ENCODE results near the gene CLTB. TPM values are rescaled to one million over a fixed set of nuclear protein-coding genes. Genes with fewer than 3 reads are reported as not detected.
A peak's percentile ranks its signal among the peaks of the same experiment; 100 is the strongest.

Gene CLTB
- total and polyA plus RNA-seq, 2 of the 13 experiments (the other 11 are each of a cell fraction or from before 2014, with no cell fraction given): 23.3 to 33.8 TPM

DNA sequence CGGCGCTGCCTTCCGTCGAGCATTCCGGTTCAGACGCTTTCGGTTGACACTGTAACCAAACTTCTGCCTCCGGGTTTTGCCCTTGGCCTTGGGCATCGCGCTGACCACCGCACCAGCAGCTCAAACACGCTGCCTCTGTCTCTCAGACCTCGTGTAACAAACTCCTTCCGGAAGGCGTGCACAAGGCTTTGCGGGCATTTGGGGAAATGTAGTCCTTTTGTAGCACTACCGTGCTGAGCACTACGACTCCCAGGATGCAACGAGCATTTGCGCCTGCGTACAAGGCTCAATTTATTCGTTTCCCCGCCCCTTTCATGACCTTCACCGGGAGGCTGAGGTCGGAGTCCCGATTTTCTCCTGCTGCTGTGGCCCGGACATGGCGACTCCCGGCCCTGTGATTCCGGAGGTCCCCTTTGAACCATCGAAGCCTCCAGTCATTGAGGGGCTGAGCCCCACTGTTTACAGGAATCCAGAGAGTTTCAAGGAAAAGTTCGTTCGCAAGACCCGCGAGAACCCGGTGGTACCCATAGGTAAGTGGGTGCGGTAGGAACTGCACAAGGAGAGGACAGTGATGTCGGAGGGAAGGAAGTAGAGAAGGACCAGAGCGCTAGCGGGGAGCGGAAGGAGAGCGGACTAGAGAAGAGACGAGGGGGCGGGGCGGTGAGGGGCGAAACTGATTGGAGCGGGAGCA lies 27.8 kb downstream of the CLTB start, which contains the start of the genes HIGD2A and NOP16 (continued):
- TF ChIP-seq ZBED4 (CRISPR knock-in tag; IDR thresholded peaks at IDR 0.05; ENCODE audit: borderline replicate concordance): no peak
- TF ChIP-seq ZNF484 (CRISPR knock-in tag; IDR thresholded peaks at IDR 0.05; ENCODE audit: borderline replicate concordance, low read depth): no peak
- TF ChIP-seq, protein P1, sequence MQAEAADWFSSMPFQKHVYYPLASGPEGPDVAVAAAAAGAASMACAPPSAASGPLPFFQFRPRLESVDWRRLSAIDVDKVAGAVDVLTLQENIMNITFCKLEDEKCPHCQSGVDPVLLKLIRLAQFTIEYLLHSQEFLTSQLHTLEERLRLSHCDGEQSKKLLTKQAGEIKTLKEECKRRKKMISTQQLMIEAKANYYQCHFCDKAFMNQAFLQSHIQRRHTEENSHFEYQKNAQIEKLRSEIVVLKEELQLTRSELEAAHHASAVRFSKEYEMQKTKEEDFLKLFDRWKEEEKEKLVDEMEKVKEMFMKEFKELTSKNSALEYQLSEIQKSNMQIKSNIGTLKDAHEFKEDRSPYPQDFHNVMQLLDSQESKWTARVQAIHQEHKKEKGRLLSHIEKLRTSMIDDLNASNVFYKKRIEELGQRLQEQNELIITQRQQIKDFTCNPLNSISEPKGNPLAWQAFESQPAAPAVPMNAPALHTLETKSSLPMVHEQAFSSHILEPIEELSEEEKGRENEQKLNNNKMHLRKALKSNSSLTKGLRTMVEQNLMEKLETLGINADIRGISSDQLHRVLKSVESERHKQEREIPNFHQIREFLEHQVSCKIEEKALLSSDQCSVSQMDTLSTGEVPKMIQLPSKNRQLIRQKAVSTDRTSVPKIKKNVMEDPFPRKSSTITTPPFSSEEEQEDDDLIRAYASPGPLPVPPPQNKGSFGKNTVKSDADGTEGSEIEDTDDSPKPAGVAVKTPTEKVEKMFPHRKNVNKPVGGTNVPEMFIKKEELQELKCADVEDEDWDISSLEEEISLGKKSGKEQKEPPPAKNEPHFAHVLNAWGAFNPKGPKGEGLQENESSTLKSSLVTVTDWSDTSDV (CRISPR knock-in tag; IDR thresholded peaks at IDR 0.05): peak; percentile 88; the same call in 1 of the 2 replicates
- TF ChIP-seq PHF20 (CRISPR knock-in tag; IDR thresholded peaks at IDR 0.05): peak; percentile 94
- TF ChIP-seq SALL2 (CRISPR knock-in tag; IDR thresholded peaks at IDR 0.05): peak; percentile 67; the same call in 1 of the 2 replicates
- peak; percentile 59 for TF ChIP-seq RXRB (CRISPR knock-in tag; IDR thresholded peaks at IDR 0.05; ENCODE audit: borderline replicate concordance)
- no peak for TF ChIP-seq ZBTB37 (CRISPR knock-in tag; IDR thresholded peaks at IDR 0.05)
- TF ChIP-seq HMG20B (CRISPR knock-in tag; conservative IDR thresholded peaks at IDR 0.05): no peak; the same call in 1 of the 2 replicates
- no peak for TF ChIP-seq MTA3 (CRISPR knock-in tag; IDR thresholded peaks at IDR 0.05)
- TF ChIP-seq ZNF503 (CRISPR knock-in tag; IDR thresholded peaks at IDR 0.05): no peak; the same call in 1 of the 2 replicates
- TF ChIP-seq, protein P2, sequence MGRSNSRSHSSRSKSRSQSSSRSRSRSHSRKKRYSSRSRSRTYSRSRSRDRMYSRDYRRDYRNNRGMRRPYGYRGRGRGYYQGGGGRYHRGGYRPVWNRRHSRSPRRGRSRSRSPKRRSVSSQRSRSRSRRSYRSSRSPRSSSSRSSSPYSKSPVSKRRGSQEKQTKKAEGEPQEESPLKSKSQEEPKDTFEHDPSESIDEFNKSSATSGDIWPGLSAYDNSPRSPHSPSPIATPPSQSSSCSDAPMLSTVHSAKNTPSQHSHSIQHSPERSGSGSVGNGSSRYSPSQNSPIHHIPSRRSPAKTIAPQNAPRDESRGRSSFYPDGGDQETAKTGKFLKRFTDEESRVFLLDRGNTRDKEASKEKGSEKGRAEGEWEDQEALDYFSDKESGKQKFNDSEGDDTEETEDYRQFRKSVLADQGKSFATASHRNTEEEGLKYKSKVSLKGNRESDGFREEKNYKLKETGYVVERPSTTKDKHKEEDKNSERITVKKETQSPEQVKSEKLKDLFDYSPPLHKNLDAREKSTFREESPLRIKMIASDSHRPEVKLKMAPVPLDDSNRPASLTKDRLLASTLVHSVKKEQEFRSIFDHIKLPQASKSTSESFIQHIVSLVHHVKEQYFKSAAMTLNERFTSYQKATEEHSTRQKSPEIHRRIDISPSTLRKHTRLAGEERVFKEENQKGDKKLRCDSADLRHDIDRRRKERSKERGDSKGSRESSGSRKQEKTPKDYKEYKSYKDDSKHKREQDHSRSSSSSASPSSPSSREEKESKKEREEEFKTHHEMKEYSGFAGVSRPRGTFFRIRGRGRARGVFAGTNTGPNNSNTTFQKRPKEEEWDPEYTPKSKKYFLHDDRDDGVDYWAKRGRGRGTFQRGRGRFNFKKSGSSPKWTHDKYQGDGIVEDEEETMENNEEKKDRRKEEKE (IDR thresholded peaks at IDR 0.05): no peak
- peak; percentile 40; the same call in 1 of the 2 replicates for TF ChIP-seq SRF (IDR thresholded peaks at IDR 0.05; ENCODE audit: low read depth, low read length)
- TF ChIP-seq PRMT3 (CRISPR knock-in tag; IDR thresholded peaks at IDR 0.05; ENCODE audit: borderline replicate concordance, low read depth): peak; percentile 72; the same call in 1 of the 2 replicates

Data from HepG2 (cell line).